NT2/D1 (cell line): ENCODE data around the gene FAM3D.

Source experiments
- YY1 ChIP-seq: IDR thresholded peaks from 2 replicates; pipeline ENCODE4 v1.6.1; 2011; ENCODE audit not compliant: insufficient read length, insufficient read depth
- ZNF274 ChIP-seq: IDR thresholded peaks from 2 replicates; pipeline ENCODE4 v1.6.1; 2011; ENCODE audit warnings: mild to moderate bottlenecking, low read depth, low read length

GRCh38 chr3:58697561-58697960 lies 31.0 kb upstream of the FAM3D start:
- TF ChIP-seq ZNF274 (no peak), YY1 (no peak)
